Pancreas (tissue), 10 donors: ENCODE data around the gene TOP1. TPM values are rescaled to one million over a fixed set of nuclear protein-coding genes. Genes with fewer than 3 reads are reported as not detected.

Experiments used
- ATAC-seq, 4 donors: fragments of 200-7000 bp; cut with Tn5 transposase; one replicate each; pipeline versions ENCODE4 v1.8.0 to v1.9.1; 2020; ENCODE audit warnings: mild to moderate bottlenecking in 4 of 4, moderate library complexity in 4 of 4
- DNase-seq, 6 donors: peaks; one replicate each; pipeline ENCODE4 v3.0.0-alpha.2; 2020
- FAIRE-seq: peaks from 2 replicates; lab custom pipeline; 2012; peaks lifted over from hg19 to GRCh38; lab: Jason Lieb, UNC
- H3K27ac ChIP-seq, 4 donors: fragments of 200-600 bp; sonication (generic); 1 replicate in 3 of 4; 2 replicates in 1 of 4; pipeline versions ENCODE4 v1.5.0 to v1.8.0; 2020
- H3K27me3 ChIP-seq, 4 donors: fragments of 200-600 bp; one replicate each; pipeline ENCODE4 v1.8.0; 2021
- H3K36me3 ChIP-seq, 3 donors: fragments of 200-600 bp; sonication (generic) in 1 of 3; one replicate each; pipeline versions ENCODE4 v1.5.0 to v1.8.0; 2020 to 2021
- H3K4me1 ChIP-seq, 3 donors: fragments of 200-600 bp; one replicate each; pipeline ENCODE4 v1.8.0; 2021
- H3K4me3 ChIP-seq, 4 donors: fragments of 200-600 bp; sonication (generic) in 2 of 4; one replicate each; pipeline versions ENCODE4 v1.5.0 to v1.8.0; 2020 to 2021
- H3K9me3 ChIP-seq, 4 donors: fragments of 200-600 bp; one replicate each; pipeline ENCODE4 v1.8.0; 2021
- WGBS, 2 donors: extraction: QIAGEN DNeasy Blood & Tissue Kit; methylation state at CpG; one replicate each; pipeline ENCODE4 v1.1.7; 2013; 5-methylcytosine and 5-hydroxymethylcytosine counted together
- intact Hi-C, 3 donors: fragments of 100-400 bp; cut with DNase I; formaldehyde crosslinking; loops; one replicate each; pipeline versions ENCODE4 v1.11.1 to v1.14.2; 2022
- polyA plus RNA-seq, 2 donors: library from polyadenylated mRNA; stranded (reverse); fragments of 200-250 nt; gene quantifications; one replicate each; pipeline ENCODE4 v1.2.3, GENCODE V29; 2013
- total RNA-seq, 6 donors: library from RNA; stranded (reverse); fragmentation: NEBNext Ultra II Directional in 4 of 6; extraction: Animal tissue kit (Norgen Biotek cat#: 25700) in 4 of 6; gene quantifications; one replicate each; pipeline versions ENCODE4 v1.2.1 to v1.2.4, GENCODE V29; 2021 to 2023
- TF ChIP-seq, protein P1 (sequence below), 4 donors: fragments of 200-600 bp; sonication (generic) in 3 of 4; IDR thresholded peaks; one replicate each; pipeline versions ENCODE4 v1.5.0 to v1.8.0; 2021; ENCODE audit warnings: antibody characterized with exemption in 4 of 4
- donor health status: healthy with polysubstance abuse.
- donor health status: DM: no; HTN: no; CAD: no; lungs with moderate emphysema.
- donor health status: DM: no; HTN: no; CAD: no.
- donor health status: control.
- donor health status: control.
- donor health status: Bipolar disorder and iron deficiency.
- donor health status: DM: yes; HTN: yes; CAD: no.
- donor health status: DM: no; HTN: no; CAD: no.
- donor health status: DM: no; HTN: no; CAD: no.
- donor health status: DM: yes; HTN: yes; CAD: no.

TOP1 gene
- total and polyA plus RNA-seq, 8 donors: 9.6 to 25.6 (median 16.2) TPM

DNA sequence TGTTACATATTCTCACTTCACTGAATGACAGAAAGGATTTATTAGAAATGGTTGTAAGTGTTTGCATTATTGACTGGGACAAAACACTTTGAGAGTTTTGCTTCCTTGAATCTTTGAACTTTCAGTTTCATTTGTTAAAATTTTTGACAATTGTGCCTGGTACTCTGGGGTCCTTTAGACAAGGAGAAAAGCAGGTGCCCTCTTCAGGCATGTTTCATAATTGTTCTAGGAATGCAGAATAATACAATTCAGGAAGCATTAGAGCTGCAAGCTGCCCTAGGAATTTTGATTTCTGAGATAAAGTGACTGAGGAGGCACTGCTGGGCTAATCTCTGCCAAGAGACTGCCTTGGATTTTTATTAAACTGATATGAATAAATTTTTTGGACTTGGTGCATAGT is 49.7 kb downstream of the TOP1 start:
- FAIRE-seq (no peak), DNase-seq (no peak), ATAC-seq (peak; percentile 82 to 94 (median 86))
- Histone ChIP-seq H3K4me3 (no peak overlapping the region), H3K27me3 (no peaks in the 10 kb centered on the region), H3K9me3 (no peaks in the 10 kb centered on the region), H3K4me1 (peaks cover 0 to 13% (median 9%) of the 10 kb centered on the region in 3 donors), H3K27ac (peak overlapping the region in 2 of 4 donors; percentile 38 to 42), H3K36me3 (peaks cover 0 to 10% (median 0%) of the 10 kb centered on the region in 3 donors)
- TF ChIP-seq, protein P1, sequence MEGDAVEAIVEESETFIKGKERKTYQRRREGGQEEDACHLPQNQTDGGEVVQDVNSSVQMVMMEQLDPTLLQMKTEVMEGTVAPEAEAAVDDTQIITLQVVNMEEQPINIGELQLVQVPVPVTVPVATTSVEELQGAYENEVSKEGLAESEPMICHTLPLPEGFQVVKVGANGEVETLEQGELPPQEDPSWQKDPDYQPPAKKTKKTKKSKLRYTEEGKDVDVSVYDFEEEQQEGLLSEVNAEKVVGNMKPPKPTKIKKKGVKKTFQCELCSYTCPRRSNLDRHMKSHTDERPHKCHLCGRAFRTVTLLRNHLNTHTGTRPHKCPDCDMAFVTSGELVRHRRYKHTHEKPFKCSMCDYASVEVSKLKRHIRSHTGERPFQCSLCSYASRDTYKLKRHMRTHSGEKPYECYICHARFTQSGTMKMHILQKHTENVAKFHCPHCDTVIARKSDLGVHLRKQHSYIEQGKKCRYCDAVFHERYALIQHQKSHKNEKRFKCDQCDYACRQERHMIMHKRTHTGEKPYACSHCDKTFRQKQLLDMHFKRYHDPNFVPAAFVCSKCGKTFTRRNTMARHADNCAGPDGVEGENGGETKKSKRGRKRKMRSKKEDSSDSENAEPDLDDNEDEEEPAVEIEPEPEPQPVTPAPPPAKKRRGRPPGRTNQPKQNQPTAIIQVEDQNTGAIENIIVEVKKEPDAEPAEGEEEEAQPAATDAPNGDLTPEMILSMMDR (IDR thresholded peaks at IDR 0.05): peak in 1 of 4 donors; percentile 30
- intact Hi-C loops: no loop called here

DNA sequence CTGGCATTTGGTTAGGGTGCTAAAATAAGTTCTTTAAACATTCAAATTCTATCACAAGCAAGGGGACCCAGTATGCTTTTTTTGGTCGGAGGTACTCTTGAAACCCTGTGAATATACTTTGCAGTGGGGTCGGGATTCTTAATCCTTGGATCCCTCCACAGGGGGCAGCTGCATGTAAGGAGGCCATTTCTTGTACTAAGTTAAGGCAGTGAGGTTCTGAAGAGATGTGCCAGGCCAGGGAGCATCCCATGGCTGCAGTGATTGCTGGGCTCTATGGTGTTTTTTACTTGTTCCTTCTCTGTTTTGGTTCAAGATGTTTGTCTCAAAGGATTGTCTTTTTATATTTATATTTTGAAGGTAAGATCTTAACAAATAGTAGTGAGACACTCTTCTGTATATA is 50.4 kb downstream of the TOP1 start:
- H3K36me3 ChIP-seq: peaks cover 0 to 10% (median 0%) of the 10 kb centered on the region in 3 donors
- TF ChIP-seq, protein P1 (IDR thresholded peaks at IDR 0.05): no peak
- no peaks in the 10 kb centered on the region for H3K9me3 ChIP-seq
- H3K4me1 ChIP-seq: peaks cover 0 to 13% (median 9%) of the 10 kb centered on the region in 3 donors
- FAIRE-seq: no peak
- H3K27me3 ChIP-seq: no peaks in the 10 kb centered on the region
- no peak for ATAC-seq
- peak overlapping the region in 1 of 4 donors; percentile 42 for H3K27ac ChIP-seq
- 89 to 95% methylated on average over 2 of the region's 2 CpGs for WGBS, 2 donors
- intact Hi-C loops: no loop called here
- DNase-seq: no peak
- H3K4me3 ChIP-seq: no peak overlapping the region

DNA sequence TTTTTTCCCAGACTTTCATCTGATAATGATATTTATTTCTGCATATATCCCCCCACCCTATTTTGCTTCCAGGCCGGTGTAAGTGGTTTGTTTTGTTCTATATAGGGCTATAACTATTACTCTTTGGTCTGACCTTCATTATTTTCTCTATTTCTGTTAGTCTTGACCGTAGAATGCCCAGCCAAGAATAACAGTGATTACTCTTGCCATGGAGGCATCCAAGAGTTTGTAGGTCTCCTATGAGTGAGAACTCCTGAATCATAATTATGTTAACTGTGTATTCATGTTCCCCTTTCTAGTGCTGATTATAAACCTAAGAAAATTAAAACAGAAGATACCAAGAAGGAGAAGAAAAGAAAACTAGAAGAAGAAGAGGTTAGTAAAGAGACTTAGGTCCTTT is 52.2 kb downstream of the TOP1 start:
- H3K4me1 ChIP-seq: peaks cover 0 to 9% (median 9%) of the 10 kb centered on the region in 3 donors
- H3K27ac ChIP-seq: no peak overlapping the region
- no peak overlapping the region for H3K4me3 ChIP-seq
- WGBS, 2 donors: 74 to 87% methylated on average over 2 of the region's 2 CpGs
- H3K9me3 ChIP-seq: no peaks in the 10 kb centered on the region
- no peak for ATAC-seq
- DNase-seq: no peak
- TF ChIP-seq, protein P1 (IDR thresholded peaks at IDR 0.05): no peak
- peaks cover 0 to 16% (median 0%) of the 10 kb centered on the region in 3 donors for H3K36me3 ChIP-seq
- no peak for FAIRE-seq
- intact Hi-C loops: no loop called here
- no peaks in the 10 kb centered on the region for H3K27me3 ChIP-seq

DNA sequence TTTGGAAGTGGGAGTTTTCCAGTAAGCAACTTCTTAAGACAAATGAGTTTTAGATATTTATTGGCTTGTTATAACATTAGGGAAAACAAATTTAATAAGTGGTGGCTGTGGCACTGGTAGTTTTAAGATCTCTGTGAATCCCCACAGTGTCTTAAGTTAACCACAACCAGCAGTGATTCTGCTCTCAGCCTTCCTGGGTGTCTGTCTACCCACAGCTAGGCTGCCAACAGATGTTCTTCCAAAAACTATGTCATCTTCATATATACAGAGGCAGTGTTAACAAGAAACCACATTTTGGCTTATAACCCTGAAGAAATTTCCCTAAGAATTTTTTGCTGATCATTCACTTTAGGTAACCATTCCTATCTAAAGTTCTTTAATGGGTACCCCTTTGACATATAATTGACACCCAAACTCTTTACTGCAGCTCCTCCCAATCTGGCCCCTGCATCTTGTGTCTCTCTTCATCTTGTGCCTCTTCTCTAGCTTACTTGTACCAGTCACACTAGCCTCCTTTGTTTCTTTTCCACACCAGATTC is 52.7 kb downstream of the TOP1 start:
- FAIRE-seq: no peak

DNA sequence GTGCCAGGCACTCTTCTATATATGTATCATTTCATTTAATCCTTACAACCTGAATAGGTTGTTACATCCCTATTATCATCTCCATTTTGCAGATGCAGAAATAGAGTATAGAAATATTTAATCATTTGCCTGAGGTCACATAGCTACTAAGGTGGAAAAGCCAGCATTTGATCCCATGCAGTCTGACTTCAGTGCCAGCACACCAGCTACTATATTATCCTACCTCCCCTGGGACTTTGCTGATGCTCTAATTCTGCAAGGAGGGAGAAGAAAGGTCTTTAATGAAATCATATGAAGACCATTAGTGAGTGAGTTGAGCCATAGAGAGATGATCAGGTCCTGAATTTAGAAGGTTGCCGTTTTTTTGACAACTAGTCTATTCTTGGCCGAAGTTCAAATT is 53.7 kb downstream of the TOP1 start:
- WGBS, 2 donors: 58 to 65% methylated on average over 2 of the region's 2 CpGs
- ATAC-seq: no peak
- FAIRE-seq: no peak
- TF ChIP-seq, protein P1 (IDR thresholded peaks at IDR 0.05): no peak
- H3K27me3 ChIP-seq: no peaks in the 10 kb centered on the region
- H3K27ac ChIP-seq: no peak overlapping the region
- DNase-seq: no peak
- H3K36me3 ChIP-seq: peaks cover 0 to 16% (median 0%) of the 10 kb centered on the region in 3 donors
- H3K4me3 ChIP-seq: no peak overlapping the region
- H3K4me1 ChIP-seq: peaks cover 0 to 15% (median 9%) of the 10 kb centered on the region in 3 donors
- intact Hi-C loops: no loop called here
- H3K9me3 ChIP-seq: no peaks in the 10 kb centered on the region

More for the DNA sequence above, 52.7 kb downstream of the TOP1 start:
- intact Hi-C loops: no loop called here
- H3K27me3 ChIP-seq: no peaks in the 10 kb centered on the region
- H3K4me3 ChIP-seq: no peak overlapping the region
- DNase-seq: no peak
- TF ChIP-seq, protein P1 (IDR thresholded peaks at IDR 0.05): no peak
- peaks cover 0 to 9% (median 9%) of the 10 kb centered on the region in 3 donors for H3K4me1 ChIP-seq
- H3K27ac ChIP-seq: no peak overlapping the region
- peaks cover 0 to 16% (median 0%) of the 10 kb centered on the region in 3 donors for H3K36me3 ChIP-seq
- ATAC-seq: no peak
- no peaks in the 10 kb centered on the region for H3K9me3 ChIP-seq
